ENCODE results near the gene MOCS1. TPM values are rescaled to one million over a fixed set of nuclear protein-coding genes. Genes with fewer than 3 reads are reported as not detected.

The MOCS1 gene
- total RNA-seq, 1 experiment from 2014 or later = not detected

- Histone ChIP-seq H3K9me3 (ENCODE audit: insufficient read depth, low read depth) (no peaks in the 10 kb centered on the region), H3K36me3 (ENCODE audit: low read depth) (no peaks in the 10 kb centered on the region), H2AFZ (no peak overlapping the region), H3K4me3 (no peak overlapping the region), H3K4me2 (no peak overlapping the region), H3K27ac (no peak overlapping the region), H3K9me2 (ENCODE audit: insufficient read depth) (no peaks in the 10 kb centered on the region), H4K20me1 (ENCODE audit: insufficient read depth) (no peaks in the 10 kb centered on the region), H3K27me3 (ENCODE audit: insufficient read depth, low read depth) (peaks cover 58% of the 10 kb centered on the region), H3F3A (ENCODE audit: insufficient read depth, low read depth) (no peaks in the 10 kb centered on the region), H3K4me1 (replicated peaks; ENCODE audit: insufficient read depth) (no peaks in the 10 kb centered on the region), H3K79me2 (ENCODE audit: low read depth) (no peaks in the 10 kb centered on the region)
- BruUV-seq (replicated peaks) = no TSS peak
- intact Hi-C loops (cut with micrococcal nuclease; ENCODE audit: unreplicated experiment) = no loop called here
- DNase-seq = no peak
- POLR2A ChIA-PET (ENCODE audit: unreplicated experiment) = no interaction called here
- CTCF ChIA-PET = no interaction called here
- TF ChIP-seq EZH2 (IDR thresholded peaks at IDR 0.05; ENCODE audit: low read depth) = no peak
- no peak for TF ChIP-seq CTCF (conservative IDR thresholded peaks at IDR 0.05)
These were observed 24.1 kb downstream of the MOCS1 start for GRCh38 chr6:39910164-39910563.

GRCh38 chr6:39909701-39910100 lies 24.6 kb downstream of the MOCS1 start:
- CTCF ChIA-PET = no interaction called here
- no peaks in the 10 kb centered on the region for H3K79me2 ChIP-seq (ENCODE audit: low read depth)
- H3K4me3 ChIP-seq = no peak overlapping the region
- H3F3A ChIP-seq (ENCODE audit: insufficient read depth, low read depth) = no peaks in the 10 kb centered on the region
- DNase-seq = no peak
- H3K27me3 ChIP-seq (ENCODE audit: insufficient read depth, low read depth) = peaks cover 59% of the 10 kb centered on the region
- H4K20me1 ChIP-seq (ENCODE audit: insufficient read depth) = no peaks in the 10 kb centered on the region
- H3K4me2 ChIP-seq = no peak overlapping the region
- no peaks in the 10 kb centered on the region for H3K36me3 ChIP-seq (ENCODE audit: low read depth)
- intact Hi-C loops (cut with micrococcal nuclease; ENCODE audit: unreplicated experiment) = no loop called here
- TF ChIP-seq CTCF (conservative IDR thresholded peaks at IDR 0.05) (no peak), EZH2 (IDR thresholded peaks at IDR 0.05; ENCODE audit: low read depth) (no peak)
- H3K4me1 ChIP-seq (replicated peaks; ENCODE audit: insufficient read depth) = no peaks in the 10 kb centered on the region
- H3K27ac ChIP-seq = no peak overlapping the region
- H2AFZ ChIP-seq = no peak overlapping the region
- no peaks in the 10 kb centered on the region for H3K9me3 ChIP-seq (ENCODE audit: insufficient read depth, low read depth)
- POLR2A ChIA-PET (ENCODE audit: unreplicated experiment) = no interaction called here
- BruUV-seq (replicated peaks) = no TSS peak
- H3K9me2 ChIP-seq (ENCODE audit: insufficient read depth) = no peaks in the 10 kb centered on the region

GRCh38 chr6:39908838-39909583 lies 25.3 kb downstream of the MOCS1 start:
- Histone ChIP-seq H2AFZ (no peak overlapping the region), H3K27me3 (ENCODE audit: insufficient read depth, low read depth) (peaks cover 55% of the 10 kb centered on the region), H3K79me2 (ENCODE audit: low read depth) (no peaks in the 10 kb centered on the region), H4K20me1 (ENCODE audit: insufficient read depth) (no peaks in the 10 kb centered on the region), H3K27ac (no peak overlapping the region), H3K4me1 (replicated peaks; ENCODE audit: insufficient read depth) (no peaks in the 10 kb centered on the region), H3K36me3 (ENCODE audit: low read depth) (no peaks in the 10 kb centered on the region), H3F3A (ENCODE audit: insufficient read depth, low read depth) (no peaks in the 10 kb centered on the region), H3K9me2 (ENCODE audit: insufficient read depth) (no peaks in the 10 kb centered on the region), H3K4me2 (no peak overlapping the region), H3K9me3 (ENCODE audit: insufficient read depth, low read depth) (no peaks in the 10 kb centered on the region), H3K4me3 (no peak overlapping the region)
- POLR2A ChIA-PET (ENCODE audit: unreplicated experiment) = no interaction called here
- intact Hi-C loops (cut with micrococcal nuclease; ENCODE audit: unreplicated experiment) = no loop called here
- BruUV-seq (replicated peaks) = no TSS peak
- CTCF ChIA-PET = no interaction called here
- no peak for DNase-seq
- TF ChIP-seq CTCF (conservative IDR thresholded peaks at IDR 0.05) (no peak), EZH2 (IDR thresholded peaks at IDR 0.05; ENCODE audit: low read depth) (no peak)
